Gastroesophageal sphincter (tissue), 4 donors: ENCODE data around the gene HMG20B. TPM values are rescaled to one million over a fixed set of nuclear protein-coding genes. Genes with fewer than 3 reads are reported as not detected.
A peak's percentile ranks its signal among the peaks of the same experiment; 100 is the strongest.

Experiments
- ATAC-seq: fragments of 150-250 bp; one replicate; pipeline ENCODE4 v1.9.1; 2016; ENCODE audit warnings: mild to moderate bottlenecking, moderate library complexity
- H3K27ac ChIP-seq, 4 donors: fragments of 200-600 bp; sonication (generic) in 3 of 4; 1 replicate in 3 of 4; 2 replicates in 1 of 4; pipeline ENCODE4 v1.5.1; 2016 to 2019
- H3K27me3 ChIP-seq: fragments of 200-600 bp; sonication (generic); one replicate; pipeline ENCODE4 v1.5.1; 2019
- H3K36me3 ChIP-seq, 2 donors: fragments of 200-600 bp; sonication (generic); one replicate each; pipeline ENCODE4 v1.5.1; 2019; ENCODE audit warnings: control low read depth in 1 of 2
- H3K4me1 ChIP-seq, 3 donors: fragments of 200-600 bp; sonication (generic); 1 replicate in 2 of 3; 2 replicates in 1 of 3; pipeline ENCODE4 v1.5.1; 2016 to 2019; ENCODE audit warnings: control low read depth in 2 of 3
- H3K4me3 ChIP-seq, 2 donors: fragments of 200-600 bp; sonication (generic); one replicate each; pipeline ENCODE4 v1.5.1; 2019; ENCODE audit warnings: mild to moderate bottlenecking in 1 of 2, moderate library complexity in 1 of 2
- H3K9me3 ChIP-seq, 3 donors: fragments of 200-600 bp; sonication (generic); one replicate each; pipeline ENCODE4 v1.5.1; 2017 to 2019; ENCODE audit warnings: control low read depth in 2 of 3
- CTCF ChIP-seq, 4 experiments: fragments of 200-600 bp in 2 of 4; fragments of 450-650 bp in 2 of 4; sonication (generic) in 1 of 4; IDR thresholded peaks; one replicate each; pipeline ENCODE4 v1.5.1; 2017 to 2019; ENCODE audit warnings: antibody characterized with exemption in 4 of 4, mild to moderate bottlenecking in 2 of 4, moderate library complexity in 2 of 4
- EP300 ChIP-seq: sonication (generic); formaldehyde crosslinking; IDR thresholded peaks from one replicate; pipeline ENCODE4 v1.6.1; 2017; ENCODE audit warnings: antibody characterized with exemption, mild to moderate bottlenecking
- POLR2A ChIP-seq, 2 donors: fragments of 450-650 bp; IDR thresholded peaks; one replicate each; pipeline ENCODE4 v1.6.1; 2017; ENCODE audit warnings: antibody characterized with exemption in 2 of 2, mild to moderate bottlenecking in 2 of 2, moderate library complexity in 1 of 2
- POLR2AphosphoS5 ChIP-seq: sonication (generic); formaldehyde crosslinking; IDR thresholded peaks from one replicate; pipeline ENCODE4 v1.6.1; 2017; ENCODE audit warnings: antibody characterized with exemption
- WGBS, 2 donors: methylation state at CpG; one replicate each; pipeline ENCODE4 v1.1.5; 2018; ENCODE audit warnings: low coverage in 1 of 2; 5-methylcytosine and 5-hydroxymethylcytosine counted together
- total RNA-seq, 4 donors: library from RNA; depleted of rRNA; stranded (reverse); fragments of >200 nt; gene quantifications; one replicate each; pipeline ENCODE4 v1.1.0, GENCODE V29; 2016

The HMG20B gene
- total RNA-seq, 4 donors from 2014 or later = 106 to 203 (median 154) TPM

- no peak for ATAC-seq
- H3K9me3 ChIP-seq = no peaks in the 10 kb centered on the region
- peaks cover 0 to 16% of the 10 kb centered on the region in 2 donors for H3K36me3 ChIP-seq
- WGBS, 2 donors = 57 to 90% methylated on average over 4 to 11 of the region's 21 CpGs
- H3K4me1 ChIP-seq = peaks cover 0 to 52% (median 13%) of the 10 kb centered on the region in 3 donors
- H3K4me3 ChIP-seq = no peak overlapping the region
- H3K27me3 ChIP-seq = no peaks in the 10 kb centered on the region
- H3K27ac ChIP-seq = peak overlapping the region in 1 of 4 donors; percentile 17
- TF ChIP-seq EP300 (no peak), POLR2AphosphoS5 (no peak), POLR2A (IDR thresholded peaks at IDR 0.05) (no peak), CTCF (IDR thresholded peaks at IDR 0.05) (no peak)
Measured at GRCh38 chr19:3554254-3555083, 18.3 kb upstream of the HMG20B start.

- TF ChIP-seq POLR2AphosphoS5 (no peak), POLR2A (IDR thresholded peaks at IDR 0.05) (no peak), EP300 (no peak), CTCF (IDR thresholded peaks at IDR 0.05) (no peak)
- WGBS, 2 donors = 43% methylated on average over 1 of the region's 15 CpGs; no CpG with 5 or more reads in 1 of the 2 donors
- ATAC-seq = no peak
- Histone ChIP-seq H3K4me3 (peak overlapping the region; percentile 89 to 97), H3K27ac (peak overlapping the region in 1 of 4 donors; percentile 88), H3K27me3 (no peaks in the 10 kb centered on the region), H3K36me3 (peaks cover 0 to 4% of the 10 kb centered on the region in 2 donors), H3K4me1 (peaks cover 0 to 52% (median 13%) of the 10 kb centered on the region in 3 donors), H3K9me3 (no peaks in the 10 kb centered on the region)
Measured at GRCh38 chr19:3555653-3556422, 16.9 kb upstream of the HMG20B start.

GRCh38 chr19:3556423-3556977 is 16.2 kb upstream of the HMG20B start:
- no peaks in the 10 kb centered on the region for H3K36me3 ChIP-seq
- H3K27ac ChIP-seq = peak overlapping the region in 2 of 4 donors; percentile 85 to 88
- H3K9me3 ChIP-seq = no peaks in the 10 kb centered on the region
- peaks cover 0 to 52% (median 13%) of the 10 kb centered on the region in 3 donors for H3K4me1 ChIP-seq
- H3K27me3 ChIP-seq = no peaks in the 10 kb centered on the region
- 5 to 10% methylated on average over 4 to 9 of the region's 9 CpGs for WGBS, 2 donors
- peak overlapping the region; percentile 89 to 97 for H3K4me3 ChIP-seq
- TF ChIP-seq EP300 (no peak), POLR2AphosphoS5 (no peak), CTCF (IDR thresholded peaks at IDR 0.05) (no peak), POLR2A (IDR thresholded peaks at IDR 0.05) (no peak)
- ATAC-seq = no peak

- no peaks in the 10 kb centered on the region for H3K9me3 ChIP-seq
- peak overlapping the region; percentile 89 to 97 for H3K4me3 ChIP-seq
- peak; percentile 8 for ATAC-seq
- no peaks in the 10 kb centered on the region for H3K27me3 ChIP-seq
- peaks cover 0 to 52% (median 13%) of the 10 kb centered on the region in 3 donors for H3K4me1 ChIP-seq
- 0% methylated on average over 4 to 5 of the region's 60 CpGs for WGBS, 2 donors
- H3K27ac ChIP-seq = peak overlapping the region in 3 of 4 donors; percentile 85 to 88 (median 87)
- peak in 3 of 4 experiments; percentile 14 to 37 (median 25) for TF ChIP-seq CTCF (IDR thresholded peaks at IDR 0.05)
- TF ChIP-seq POLR2A (IDR thresholded peaks at IDR 0.05) = no peak
- no peak for TF ChIP-seq EP300
- no peak for TF ChIP-seq POLR2AphosphoS5
- H3K36me3 ChIP-seq = no peaks in the 10 kb centered on the region
Measured at GRCh38 chr19:3556978-3557460, 15.7 kb upstream of the HMG20B start.
